Mesenchymal stem cell (in vitro differentiated cells and primary cell): Measurements from ENCODE around the gene CYP27A1.

ENCODE experiments used
- DNase-seq: peaks from one replicate; pipeline ENCODE4 v3.0.0-alpha.2; 2013
- H2AFZ ChIP-seq: one replicate; pipeline ENCODE4 v1.6.1; 2013; ENCODE audit warnings: low read depth, mild to moderate bottlenecking, control low read depth, inconsistent platforms, low read length, moderate library complexity
- H2AK5ac ChIP-seq: 2 replicates; pipeline ENCODE4 v1.6.1; 2013; ENCODE audit warnings: low read length, moderate library complexity, mild to moderate bottlenecking, inconsistent platforms; ENCODE audit not compliant: severe bottlenecking
- H2BK120ac ChIP-seq: one replicate; pipeline ENCODE4 v1.6.1; 2013; ENCODE audit warnings: low read depth, mild to moderate bottlenecking, inconsistent platforms, low read length, moderate library complexity
- H2BK12ac ChIP-seq, 2 experiments: one replicate each; pipeline ENCODE4 v1.6.1; 2013; ENCODE audit warnings: inconsistent platforms in 2 of 2, low read length in 2 of 2, mild to moderate bottlenecking in 2 of 2, moderate library complexity in 2 of 2, control low read depth in 1 of 2
- H2BK15ac ChIP-seq: one replicate; pipeline ENCODE4 v1.6.1; 2013; ENCODE audit warnings: mild to moderate bottlenecking, low read depth, inconsistent platforms; ENCODE audit not compliant: poor library complexity, severe bottlenecking
- H2BK5ac ChIP-seq: 2 replicates; pipeline ENCODE4 v1.6.1; 2013; ENCODE audit warnings: low read depth, mild to moderate bottlenecking, low read length, control low read depth, inconsistent platforms; ENCODE audit not compliant: poor library complexity, severe bottlenecking
- H3K14ac ChIP-seq, 2 experiments: one replicate each; pipeline ENCODE4 v1.6.1; 2013; ENCODE audit warnings: inconsistent platforms in 2 of 2, low read length in 2 of 2, control low read depth in 1 of 2, mild to moderate bottlenecking in 1 of 2, moderate library complexity in 1 of 2
- H3K18ac ChIP-seq, 2 experiments: one replicate each; pipeline ENCODE4 v1.6.1; 2013; ENCODE audit warnings: inconsistent platforms in 2 of 2, low read length in 2 of 2, control low read depth in 1 of 2, low read depth in 1 of 2, mild to moderate bottlenecking in 1 of 2
- H3K23ac ChIP-seq, 2 experiments: one replicate each; pipeline ENCODE4 v1.6.1; 2013; ENCODE audit warnings: inconsistent platforms in 2 of 2, low read length in 2 of 2, mild to moderate bottlenecking in 2 of 2, moderate library complexity in 2 of 2, control low read depth in 1 of 2
- H3K27ac ChIP-seq: 2 replicates; pipeline ENCODE4 v1.5.1; 2013; ENCODE audit warnings: mild to moderate bottlenecking, moderate library complexity, low read length, control low read depth, inconsistent platforms; ENCODE audit not compliant: poor library complexity, severe bottlenecking
- H3K27me3 ChIP-seq, 2 experiments: 2 replicates each; pipeline versions ENCODE4 v1.6.1 to v1.7.0; 2013; ENCODE audit warnings: low read length in 2 of 2, mild to moderate bottlenecking in 2 of 2, moderate library complexity in 2 of 2, control low read depth in 1 of 2, inconsistent platforms in 1 of 2; ENCODE audit not compliant: control insufficient read depth in 1 of 2, insufficient read depth in 1 of 2
- H3K36me3 ChIP-seq, 2 experiments: 2 replicates each; pipeline versions ENCODE4 v1.6.1 to v1.7.0; 2013; ENCODE audit warnings: low read length in 2 of 2, control low read depth in 1 of 2, inconsistent platforms in 1 of 2, low read depth in 1 of 2, mild to moderate bottlenecking in 1 of 2; ENCODE audit not compliant: insufficient read depth in 2 of 2, control insufficient read depth in 1 of 2
- H3K4ac ChIP-seq, 2 experiments: one replicate each; pipeline ENCODE4 v1.6.1; 2013; ENCODE audit warnings: inconsistent platforms in 2 of 2, low read length in 2 of 2, mild to moderate bottlenecking in 2 of 2, moderate library complexity in 2 of 2, control low read depth in 1 of 2, low read depth in 1 of 2
- H3K4me1 ChIP-seq: 2 replicates; pipeline ENCODE4 v1.6.1; 2013; ENCODE audit warnings: low read depth, low read length, control low read depth; ENCODE audit not compliant: control insufficient read depth, insufficient read depth
- H3K4me2 ChIP-seq: 2 replicates; pipeline ENCODE4 v1.6.1; 2013; ENCODE audit warnings: low read length, mild to moderate bottlenecking, inconsistent platforms; ENCODE audit not compliant: poor library complexity, severe bottlenecking
- H3K4me3 ChIP-seq, 2 experiments: 2 replicates each; pipeline versions ENCODE4 v1.5.1 to v1.7.0; 2013; ENCODE audit warnings: low read length in 2 of 2, mild to moderate bottlenecking in 2 of 2, control low read depth in 1 of 2, low read depth in 1 of 2; ENCODE audit not compliant: insufficient read depth in 1 of 2
- H3K79me1 ChIP-seq: replicated peaks from 2 replicates; pipeline ENCODE4 v1.6.1; 2013; ENCODE audit warnings: mild to moderate bottlenecking, control low read depth, low read length, inconsistent platforms; ENCODE audit not compliant: poor library complexity, severe bottlenecking
- H3K9ac ChIP-seq: 2 replicates; pipeline ENCODE4 v1.7.0; 2013; ENCODE audit warnings: mild to moderate bottlenecking, low read length, moderate library complexity
- H3K9me3 ChIP-seq: 2 replicates; pipeline ENCODE4 v1.7.0; 2013; ENCODE audit warnings: mild to moderate bottlenecking, low read length; ENCODE audit not compliant: control insufficient read depth
- H4K8ac ChIP-seq: one replicate; pipeline ENCODE4 v1.6.1; 2013; ENCODE audit warnings: inconsistent platforms, mild to moderate bottlenecking, low read length, moderate library complexity
- H4K91ac ChIP-seq: one replicate; pipeline ENCODE4 v1.6.1; 2013; ENCODE audit warnings: mild to moderate bottlenecking, low read length, inconsistent platforms
- WGBS: methylation state at CpG from one replicate; pipeline ENCODE4 v1.1.7; 2013; ENCODE audit warnings: mixed read lengths; 5-methylcytosine and 5-hydroxymethylcytosine counted together

The CYP27A1 gene

DNA sequence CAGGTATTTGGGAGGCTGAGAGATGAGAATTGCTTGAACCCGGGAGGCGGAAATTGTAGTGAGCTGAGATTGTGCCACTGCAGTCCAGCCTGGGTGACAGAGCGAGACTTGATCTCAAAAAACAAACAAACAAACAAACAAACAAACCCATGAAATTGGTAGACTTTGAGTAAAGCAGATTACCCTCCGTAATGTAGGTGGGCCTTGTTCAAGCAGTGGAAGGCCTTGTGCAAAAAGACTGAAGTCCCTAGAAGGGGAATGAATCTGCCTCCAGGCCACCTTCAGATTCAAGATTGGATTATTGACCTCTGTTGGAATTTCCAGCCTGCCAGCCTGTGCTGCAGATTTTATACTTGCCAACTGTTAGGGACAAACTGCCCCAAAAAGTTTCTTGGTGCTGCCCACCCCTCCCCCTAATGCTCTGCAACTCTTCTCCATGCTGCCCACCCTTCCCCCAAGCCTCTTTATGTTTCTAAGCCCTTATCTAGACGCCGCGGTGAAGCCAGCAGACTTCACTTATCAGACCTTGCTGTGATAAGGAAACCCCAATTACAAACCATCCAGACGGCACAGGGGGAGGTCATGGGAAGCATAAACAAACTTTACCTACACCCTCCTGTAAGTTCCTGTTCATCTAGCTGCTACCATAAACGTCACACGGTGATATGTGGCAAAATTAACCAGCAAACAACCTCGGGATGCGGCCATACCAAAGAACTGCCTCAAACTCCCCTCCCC is 17.0 kb downstream of the CYP27A1 start:
- Histone ChIP-seq H3K4ac (no peak overlapping the region), H3K4me3 (no peak overlapping the region)
- WGBS, result 18% methylated on average over 9 of the region's 12 CpGs

GRCh38 chr2:218799990-218800389 is 18.0 kb downstream of the CYP27A1 start:
- Histone ChIP-seq H3K4me2 (no peak overlapping the region), H4K91ac (no peak overlapping the region), H3K14ac (no peak overlapping the region), H3K27ac (no peak overlapping the region), H3K79me1 (peaks cover 13% of the 10 kb centered on the region), H2BK15ac (no peak overlapping the region), H2BK120ac (no peak overlapping the region), H3K36me3 (no peaks in the 10 kb centered on the region), H2AK5ac (no peak overlapping the region), H3K27me3 (peaks cover 0 to 24% of the 10 kb centered on the region in 2 experiments), H2AFZ (no peak overlapping the region), H4K8ac (no peak overlapping the region), H3K9ac (no peak overlapping the region), H3K4me1 (no peaks in the 10 kb centered on the region), H3K4me3 (no peak overlapping the region), H2BK5ac (no peak overlapping the region), H3K23ac (no peak overlapping the region), H3K18ac (no peak overlapping the region), H3K4ac (no peak overlapping the region), H3K9me3 (peaks cover 10% of the 10 kb centered on the region), H2BK12ac (no peak overlapping the region)
- no peak for DNase-seq
- WGBS, result 69% methylated on average over 4 of the region's 6 CpGs

More for the DNA sequence above, 17.0 kb downstream of the CYP27A1 start:
- peaks cover 0 to 16% of the 10 kb centered on the region in 2 experiments for H3K27me3 ChIP-seq
- H2AFZ ChIP-seq, result no peak overlapping the region
- H3K9me3 ChIP-seq, result peaks cover under 1% of the 10 kb centered on the region
- no peak overlapping the region for H4K8ac ChIP-seq
- H3K79me1 ChIP-seq, result peaks cover 16% of the 10 kb centered on the region
- H3K4me2 ChIP-seq, result no peak overlapping the region
- no peak overlapping the region for H4K91ac ChIP-seq
- H2BK120ac ChIP-seq, result peak overlapping the region; percentile 34
- H3K18ac ChIP-seq, result peak overlapping the region in 1 of 2 experiments; percentile 12
- peak; percentile 8 for DNase-seq
- H3K27ac ChIP-seq, result no peak overlapping the region
- no peaks in the 10 kb centered on the region for H3K36me3 ChIP-seq
- H2BK12ac ChIP-seq, result no peak overlapping the region
- no peak overlapping the region for H2BK15ac ChIP-seq
- H2BK5ac ChIP-seq, result no peak overlapping the region
- no peak overlapping the region for H3K14ac ChIP-seq
- H3K23ac ChIP-seq, result no peak overlapping the region
- H3K9ac ChIP-seq, result no peak overlapping the region
- no peak overlapping the region for H2AK5ac ChIP-seq
- H3K4me1 ChIP-seq, result no peaks in the 10 kb centered on the region

- Histone ChIP-seq H3K18ac (no peak overlapping the region), H3K27me3 (peaks cover 0 to 26% of the 10 kb centered on the region in 2 experiments)
- 0% methylated on average over 3 of the region's 4 CpGs for WGBS
These were observed 20.5 kb downstream of the CYP27A1 start for GRCh38 chr2:218802386-218802994.

DNA sequence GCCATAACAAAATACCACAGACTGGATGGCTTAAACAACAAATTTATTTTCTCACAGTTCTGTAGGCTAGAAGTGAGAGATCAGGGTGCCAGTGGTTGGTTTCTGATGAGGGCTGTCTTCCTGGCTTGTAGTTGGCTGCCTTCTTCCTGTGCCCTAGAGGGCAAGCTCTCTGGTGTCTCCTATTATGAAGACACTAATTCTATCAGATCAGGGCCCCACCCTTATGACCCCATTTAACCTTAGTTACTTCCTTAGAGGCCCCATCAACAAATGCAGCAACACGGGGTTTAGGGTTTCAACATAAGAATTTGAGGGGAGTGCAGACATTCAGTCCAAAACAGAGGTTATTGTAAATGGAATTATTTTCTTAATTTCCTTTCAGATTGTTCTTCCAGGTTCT is 22.9 kb downstream of the CYP27A1 start:
- Histone ChIP-seq H3K4ac (no peak overlapping the region), H3K4me3 (no peak overlapping the region), H3K27me3 (peaks cover 0 to 27% of the 10 kb centered on the region in 2 experiments), H3K79me1 (peaks cover 9% of the 10 kb centered on the region), H4K8ac (no peak overlapping the region), H3K36me3 (peaks cover 0 to 5% of the 10 kb centered on the region in 2 experiments), H3K4me2 (no peak overlapping the region), H2BK5ac (no peak overlapping the region), H3K27ac (no peak overlapping the region), H2BK15ac (no peak overlapping the region), H3K9ac (no peak overlapping the region), H2AK5ac (no peak overlapping the region), H3K14ac (no peak overlapping the region), H4K91ac (no peak overlapping the region), H3K18ac (peak overlapping the region in 1 of 2 experiments; percentile 19), H3K23ac (no peak overlapping the region), H3K9me3 (peaks cover 10% of the 10 kb centered on the region), H2AFZ (no peak overlapping the region), H3K4me1 (peaks cover 1% of the 10 kb centered on the region), H2BK12ac (no peak overlapping the region), H2BK120ac (no peak overlapping the region)
- no CpG with 5 or more reads among the region's 1 CpG for WGBS
- no peak for DNase-seq

More at GRCh38 chr2:218802386-218802994, 20.5 kb downstream of the CYP27A1 start:
- Histone ChIP-seq H2BK120ac (no peak overlapping the region), H2AFZ (no peak overlapping the region), H3K4me3 (no peak overlapping the region), H4K8ac (no peak overlapping the region), H4K91ac (no peak overlapping the region), H3K14ac (no peak overlapping the region), H3K4ac (no peak overlapping the region), H3K9ac (no peak overlapping the region), H3K79me1 (peaks cover 12% of the 10 kb centered on the region), H2BK15ac (no peak overlapping the region), H3K4me1 (peaks cover under 1% of the 10 kb centered on the region), H3K23ac (no peak overlapping the region), H2AK5ac (no peak overlapping the region), H3K4me2 (no peak overlapping the region), H2BK12ac (no peak overlapping the region), H3K36me3 (no peaks in the 10 kb centered on the region), H2BK5ac (no peak overlapping the region), H3K27ac (no peak overlapping the region), H3K9me3 (peaks cover 10% of the 10 kb centered on the region)
- DNase-seq, result peak; percentile 31
